Colonic mucosa (tissue), 4 donors: ENCODE results near the gene COL23A1. TPM values are rescaled to one million over a fixed set of nuclear protein-coding genes. Genes with fewer than 3 reads are reported as not detected.

ENCODE experiments used
- DNase-seq: peaks from one replicate; pipeline ENCODE4 v3.0.0-alpha.2; 2020
- H3K27ac ChIP-seq: fragments of 200-600 bp; one replicate; pipeline ENCODE4 v1.8.0; 2021
- H3K27me3 ChIP-seq: fragments of 200-600 bp; one replicate; pipeline ENCODE4 v1.8.0; 2021
- H3K36me3 ChIP-seq: fragments of 200-600 bp; one replicate; pipeline ENCODE4 v1.8.0; 2021
- H3K4me1 ChIP-seq: fragments of 200-600 bp; one replicate; pipeline ENCODE4 v1.8.0; 2021; ENCODE audit warnings: mild to moderate bottlenecking
- H3K4me3 ChIP-seq: fragments of 200-600 bp; one replicate; pipeline ENCODE4 v1.8.0; 2021
- H3K9ac ChIP-seq, 2 donors: one replicate each; pipeline ENCODE4 v1.7.0; 2013; ENCODE audit warnings: control low read depth in 2 of 2, low read depth in 2 of 2, low read length in 2 of 2
- H3K9me3 ChIP-seq: fragments of 200-600 bp; one replicate; pipeline ENCODE4 v1.8.0; 2021
- CTCF ChIP-seq: fragments of 200-600 bp; IDR thresholded peaks from one replicate; pipeline ENCODE4 v1.8.0; 2022; ENCODE audit warnings: antibody characterized with exemption, mild to moderate bottlenecking
- intact Hi-C: fragments of 100-400 bp; cut with DNase I; formaldehyde crosslinking; loops from one replicate; pipeline ENCODE4 v1.14.1; 2022
- total RNA-seq, 2 donors: library from RNA; stranded (reverse); fragmentation: NEBNext Ultra II Directional in 1 of 2; extraction: Animal tissue kit (Norgen Biotek cat#: 25700) in 1 of 2; gene quantifications; one replicate each; pipeline ENCODE4 v1.2.1, GENCODE V29; 2021
- donor health status: healthy.
- donor health status: DM: no; HTN: no; CAD: no.
- donor health status: DM: no; HTN: no; CAD: no.

The COL23A1 gene
- total RNA-seq, 2 donors from 2014 or later, result 0.37 to 0.49 TPM

- DNase-seq, result no peak
- no peak overlapping the region for H3K27ac ChIP-seq
- no peak for TF ChIP-seq CTCF
- intact Hi-C loops, result no loop called here
- no peak overlapping the region for H3K4me3 ChIP-seq
- H3K4me1 ChIP-seq, result no peaks in the 10 kb centered on the region
- H3K27me3 ChIP-seq, result no peaks in the 10 kb centered on the region
- H3K9ac ChIP-seq, result no peak overlapping the region
- no peaks in the 10 kb centered on the region for H3K9me3 ChIP-seq
- H3K36me3 ChIP-seq, result no peaks in the 10 kb centered on the region
These were observed 294.1 kb downstream of the COL23A1 start for GRCh38 chr5:178296066-178296465.

GRCh38 chr5:178295589-178295988 lies 294.6 kb downstream of the COL23A1 start:
- Histone ChIP-seq H3K27ac (no peak overlapping the region), H3K27me3 (no peaks in the 10 kb centered on the region), H3K4me3 (no peak overlapping the region), H3K9me3 (no peaks in the 10 kb centered on the region), H3K36me3 (no peaks in the 10 kb centered on the region), H3K9ac (no peak overlapping the region), H3K4me1 (no peaks in the 10 kb centered on the region)
- intact Hi-C loops, result no loop called here
- TF ChIP-seq CTCF, result no peak
- no peak for DNase-seq

GRCh38 chr5:178293815-178294214 lies 296.4 kb downstream of the COL23A1 start:
- no peak for DNase-seq
- Histone ChIP-seq H3K36me3 (no peaks in the 10 kb centered on the region), H3K9me3 (no peaks in the 10 kb centered on the region), H3K27me3 (no peaks in the 10 kb centered on the region), H3K4me1 (no peaks in the 10 kb centered on the region), H3K9ac (no peak overlapping the region), H3K4me3 (no peak overlapping the region), H3K27ac (no peak overlapping the region)
- TF ChIP-seq CTCF, result no peak
- intact Hi-C loops, result no loop called here

- Histone ChIP-seq H3K36me3 (no peaks in the 10 kb centered on the region), H3K4me3 (no peak overlapping the region), H3K27me3 (no peaks in the 10 kb centered on the region), H3K9ac (no peak overlapping the region), H3K9me3 (no peaks in the 10 kb centered on the region), H3K4me1 (no peaks in the 10 kb centered on the region), H3K27ac (no peak overlapping the region)
- DNase-seq, result no peak
- intact Hi-C loops, result no loop called here
- no peak for TF ChIP-seq CTCF
These were observed 296.8 kb downstream of the COL23A1 start for GRCh38 chr5:178293400-178293799.

- Histone ChIP-seq H3K27ac (no peak overlapping the region), H3K27me3 (no peaks in the 10 kb centered on the region), H3K4me1 (no peaks in the 10 kb centered on the region), H3K36me3 (no peaks in the 10 kb centered on the region), H3K9me3 (no peaks in the 10 kb centered on the region), H3K4me3 (no peak overlapping the region), H3K9ac (no peak overlapping the region)
- no peak for DNase-seq
- TF ChIP-seq CTCF, result no peak
- intact Hi-C loops, result no loop called here
These were observed 297.4 kb downstream of the COL23A1 start for GRCh38 chr5:178292826-178293205.
